Glomerular visceral epithelial cell (primary cell): ENCODE measurements around the gene OR6P1.

ENCODE experiments used
- DNase-seq: peaks from one replicate; pipeline ENCODE4 v3.0.0-alpha.2; 2016; ENCODE audit errors: extremely low spot score

Gene OR6P1

GRCh38 chr1:158570480-158570879 is at the start of gene OR6P1:
OR6P1 (minus strand) TSS chr1:158570580; CDS start chr1:158563604, 6,976 bp downstream.
- DNase-seq, result no peak

GRCh38 chr1:158613764-158614163 is 43.4 kb upstream of the OR6P1 start:
- DNase-seq, result no peak

- DNase-seq, result no peak
These were observed 41.5 kb upstream of the OR6P1 start for GRCh38 chr1:158611916-158612315.

GRCh38 chr1:158607296-158607695 is 36.9 kb upstream of the OR6P1 start:
- no peak for DNase-seq

- no peak for DNase-seq
These were observed 34.6 kb upstream of the OR6P1 start, which contains the start of gene OR10Z1 for GRCh38 chr1:158604968-158605367. OR10Z1 (plus strand) TSS chr1:158605268; CDS start chr1:158606439, 1,171 bp downstream.

GRCh38 chr1:158600735-158601134 is 30.4 kb upstream of the OR6P1 start:
- DNase-seq, result no peak

- no peak for DNase-seq
These were observed 16.6 kb upstream of the OR6P1 start for GRCh38 chr1:158586942-158587341.

GRCh38 chr1:158583962-158584361 is 13.6 kb upstream of the OR6P1 start:
- DNase-seq, result no peak

GRCh38 chr1:158579733-158580132 is 9.4 kb upstream of the OR6P1 start, which contains the start of gene OR10X1:
OR10X1 (minus strand) TSS chr1:158579899; CDS start chr1:158579899, 0 bp downstream.
- no peak for DNase-seq

- DNase-seq, result no peak
These were observed 7.2 kb upstream of the OR6P1 start for GRCh38 chr1:158577561-158577960.

- DNase-seq, result no peak
These were observed 1.8 kb upstream of the OR6P1 start for GRCh38 chr1:158572226-158572625.

GRCh38 chr1:158564608-158565007 is 5.8 kb downstream of the OR6P1 start:
- DNase-seq, result no peak

GRCh38 chr1:158563853-158564252 is 6.5 kb downstream of the OR6P1 start:
- DNase-seq, result no peak

GRCh38 chr1:158559696-158560095 is 10.7 kb downstream of the OR6P1 start:
- DNase-seq, result no peak

GRCh38 chr1:158554352-158554751 is 16.0 kb downstream of the OR6P1 start, which contains the start of gene OR6Y1:
OR6Y1 (minus strand) TSS chr1:158554405; CDS start chr1:158548105, 6,300 bp downstream.
- DNase-seq, result no peak

- DNase-seq, result no peak
These were observed 18.1 kb downstream of the OR6P1 start for GRCh38 chr1:158552296-158552695.

GRCh38 chr1:158547533-158547932 is 22.8 kb downstream of the OR6P1 start:
- DNase-seq, result no peak

- no peak for DNase-seq
These were observed 32.8 kb downstream of the OR6P1 start for GRCh38 chr1:158537609-158538008.

GRCh38 chr1:158534496-158534895 is 35.9 kb downstream of the OR6P1 start:
- DNase-seq, result no peak

GRCh38 chr1:158527190-158527815 is 43.1 kb downstream of the OR6P1 start:
- DNase-seq, result no peak

GRCh38 chr1:158521666-158522058 is 48.7 kb downstream of the OR6P1 start:
- DNase-seq, result no peak

GRCh38 chr1:158520955-158521665 is 49.3 kb downstream of the OR6P1 start:
- DNase-seq, result no peak

- DNase-seq, result no peak
These were observed 50.4 kb downstream of the OR6P1 start for GRCh38 chr1:158520021-158520420.
